ENCODE measurements around the gene FAM163A.
"Not testable (repeated sequence)": the region's sequence is repeated elsewhere in the genome, so short reads cannot be mapped to it uniquely, and the experiment has no call there.

Gene FAM163A

GRCh38 chr1:179803104-179803503 is 60.0 kb downstream of the FAM163A start:
- TF ChIP-seq ZFX (IDR thresholded peaks at IDR 0.05; ENCODE audit: borderline replicate concordance) (no peak), CTCF (IDR thresholded peaks at IDR 0.05) (no peak)
- no peak overlapping the region for H3K27ac ChIP-seq

DNA sequence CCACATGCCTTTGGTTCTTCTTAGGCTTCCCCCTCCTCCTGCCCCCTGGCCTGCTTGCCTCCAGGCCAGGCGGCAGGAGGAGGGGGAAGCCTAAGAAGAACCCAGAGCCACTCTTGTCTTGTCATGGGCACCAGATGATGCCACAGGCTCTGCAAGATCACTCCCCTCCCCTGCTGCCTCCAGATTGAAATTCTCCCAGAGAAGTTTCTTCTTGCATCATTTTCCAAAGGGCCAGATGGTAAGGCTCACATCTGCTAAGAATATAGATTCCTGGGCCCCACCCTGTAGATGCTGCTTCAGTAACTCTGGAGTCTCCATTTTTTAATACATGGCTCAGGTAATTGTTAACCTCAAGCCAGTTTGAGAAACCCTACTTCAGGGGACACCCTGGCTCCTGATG is 60.8 kb downstream of the FAM163A start:
- H3K27ac ChIP-seq = no peak overlapping the region
- TF ChIP-seq ZFX (IDR thresholded peaks at IDR 0.05; ENCODE audit: borderline replicate concordance) (no peak), CTCF (IDR thresholded peaks at IDR 0.05) (no peak)

DNA sequence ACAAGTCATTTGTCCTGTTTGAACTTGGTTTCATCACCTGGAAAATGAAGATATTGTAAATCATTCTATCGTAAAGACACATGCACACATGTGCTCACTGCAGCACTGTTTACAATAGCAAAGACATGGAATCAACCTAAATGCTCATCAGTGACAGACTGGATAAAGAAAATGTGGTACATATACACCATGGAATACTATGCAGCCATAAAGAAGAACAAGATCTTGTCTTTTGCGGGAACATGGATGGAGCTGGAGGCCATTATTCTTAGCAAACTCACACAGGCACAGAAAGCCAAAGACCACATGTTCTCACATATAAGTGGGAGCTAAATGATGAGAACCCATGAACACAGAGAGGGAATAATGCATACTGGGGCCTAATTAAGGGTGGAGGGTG is 61.3 kb downstream of the FAM163A start:
- H3K27ac ChIP-seq = not testable (repeated sequence)

GRCh38 chr1:179805291-179806195 is 62.5 kb downstream of the FAM163A start:
- H3K27ac ChIP-seq = no peak overlapping the region
- TF ChIP-seq ZFX (IDR thresholded peaks at IDR 0.05; ENCODE audit: borderline replicate concordance) = no peak
- no peak for TF ChIP-seq CTCF (IDR thresholded peaks at IDR 0.05)

GRCh38 chr1:179806333-179806732 is 63.2 kb downstream of the FAM163A start:
- H3K27ac ChIP-seq = no peak overlapping the region
- no peak for TF ChIP-seq ZFX (IDR thresholded peaks at IDR 0.05; ENCODE audit: borderline replicate concordance)
- no peak for TF ChIP-seq CTCF (IDR thresholded peaks at IDR 0.05)

DNA sequence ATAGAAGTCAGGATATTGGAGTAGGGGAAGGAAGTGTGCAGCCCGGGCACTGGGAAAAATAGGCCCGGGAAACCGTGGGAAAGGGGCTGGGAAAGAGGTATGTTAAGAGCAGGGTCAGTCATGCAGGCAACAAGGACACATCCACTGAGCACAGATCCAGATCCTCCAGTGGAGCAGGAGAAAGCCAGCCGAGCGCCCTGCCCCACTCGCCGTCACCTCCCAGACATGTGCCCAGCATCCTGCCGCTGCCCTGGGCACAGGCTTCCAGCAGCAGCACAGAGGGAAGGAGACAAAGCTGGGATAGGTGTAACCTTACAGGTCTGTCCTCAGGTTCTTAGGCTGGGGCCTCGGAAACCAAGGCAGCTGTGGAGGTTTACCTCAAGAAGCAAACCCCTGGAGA is 64.2 kb downstream of the FAM163A start:
- TF ChIP-seq CTCF (IDR thresholded peaks at IDR 0.05) (no peak), ZFX (IDR thresholded peaks at IDR 0.05; ENCODE audit: borderline replicate concordance) (no peak)
- H3K27ac ChIP-seq = no peak overlapping the region

GRCh38 chr1:179807691-179808485 is 64.8 kb downstream of the FAM163A start:
- H3K27ac ChIP-seq = no peak overlapping the region
- TF ChIP-seq CTCF (IDR thresholded peaks at IDR 0.05) = no peak
- no peak for TF ChIP-seq ZFX (IDR thresholded peaks at IDR 0.05; ENCODE audit: borderline replicate concordance)
